Endothelial cell of umbilical vein (primary cell): Measurements from ENCODE around the gene HK1. TPM values are rescaled to one million over a fixed set of nuclear protein-coding genes. Genes with fewer than 3 reads are reported as not detected.
A peak's percentile ranks its signal among the peaks of the same experiment; 100 is the strongest.

Source experiments
- BruUV-seq: library from RNA; stranded (reverse); fragments of 400-500 nt; replicated peaks from 2 replicates; lab custom pipeline; 2021; lab: Mats Ljungman, UMichigan
- CTCF ChIA-PET: fragments of 300-600, 350-600 bp; sonication (Branson Sonifier 250); formaldehyde crosslinking; loops from one replicate; lab custom pipeline; 2021; ENCODE audit warnings: antibody characterized with exemption, inconsistent platforms; lab: Charles Lee
- POLR2A ChIA-PET: fragments of 300-600, 350-600 bp; sonication (Branson Sonifier 250); formaldehyde crosslinking; loops from one replicate; lab custom pipeline; 2021; ENCODE audit warnings: antibody characterized with exemption, inconsistent platforms; lab: Charles Lee
- DNase-seq: peaks from one replicate; pipeline ENCODE4 v3.0.0-alpha.2; 2011; ENCODE audit warnings: low read depth, low spot score
- FAIRE-seq: peaks from 2 replicates; lab custom pipeline; 2011; peaks lifted over from hg19 to GRCh38; lab: Jason Lieb, UNC
- H2AFZ ChIP-seq: 2 replicates; pipeline ENCODE4 v1.6.0; 2012; ENCODE audit warnings: low read depth, low read length, control low read depth, inconsistent platforms
- H3K27ac ChIP-seq: 2 replicates; pipeline ENCODE4 v1.5.1; 2011; ENCODE audit warnings: low read depth, mild to moderate bottlenecking, control low read depth, low read length, moderate library complexity; ENCODE audit not compliant: insufficient read depth
- H3K27me3 ChIP-seq, 2 experiments: 2 replicates each; pipeline versions ENCODE4 v1.6.0 to v1.6.1; 2011; ENCODE audit warnings: low read length in 2 of 2, mixed read lengths in 1 of 2; ENCODE audit not compliant: control insufficient read depth in 2 of 2, insufficient read depth in 2 of 2
- H3K36me3 ChIP-seq, 2 experiments: 2 replicates in 1 of 2; 3 replicates in 1 of 2; pipeline ENCODE4 v1.5.1; 2011; ENCODE audit warnings: low read length in 2 of 2, mild to moderate bottlenecking in 1 of 2, moderate library complexity in 1 of 2; ENCODE audit not compliant: control insufficient read depth in 2 of 2, insufficient read depth in 2 of 2; ENCODE audit errors: extremely low read depth in 1 of 2
- H3K4me1 ChIP-seq: 3 replicates; pipeline ENCODE4 v1.5.1; 2011; ENCODE audit warnings: mild to moderate bottlenecking, low read length; ENCODE audit not compliant: control insufficient read depth, insufficient read depth; ENCODE audit errors: extremely low read depth
- H3K4me2 ChIP-seq: 2 replicates; pipeline ENCODE4 v1.6.1; 2011; ENCODE audit warnings: low read length, control low read depth, mixed read lengths; ENCODE audit not compliant: insufficient read depth
- H3K4me3 ChIP-seq, 3 experiments: fragments of 200-600 bp in 1 of 3; sonication (generic), shearing (Covaris generic) in 1 of 3; replicated peaks in 1 of 3; 2 replicates each; pipeline ENCODE4 v1.5.1; 2011 to 2016; ENCODE audit warnings: control low read depth in 3 of 3, low read length in 3 of 3, mild to moderate bottlenecking in 2 of 3, inconsistent platforms in 1 of 3, low read depth in 1 of 3, moderate library complexity in 1 of 3; ENCODE audit not compliant: insufficient read depth in 1 of 3
- H3K79me2 ChIP-seq: 2 replicates; pipeline ENCODE4 v1.6.0; 2012; ENCODE audit warnings: low read length, inconsistent platforms; ENCODE audit not compliant: control insufficient read depth, insufficient read depth
- H3K9ac ChIP-seq: replicated peaks from 2 replicates; pipeline ENCODE3; 2011; ENCODE audit warnings: low read length, control low read depth; ENCODE audit not compliant: insufficient read depth; ENCODE audit errors: extremely low read depth
- H3K9me1 ChIP-seq: replicated peaks from 3 replicates; pipeline ENCODE4 v1.6.0; 2011; ENCODE audit warnings: mild to moderate bottlenecking, low read length; ENCODE audit not compliant: control insufficient read depth, insufficient read depth; ENCODE audit errors: extremely low read depth
- H3K9me3 ChIP-seq: replicated peaks from 2 replicates; pipeline ENCODE4 v1.5.1; 2012; ENCODE audit warnings: low read length, inconsistent platforms; ENCODE audit not compliant: control insufficient read depth, insufficient read depth
- H4K20me1 ChIP-seq: replicated peaks from 2 replicates; pipeline ENCODE3; 2011; ENCODE audit warnings: mild to moderate bottlenecking, low read length; ENCODE audit not compliant: control insufficient read depth, insufficient read depth; ENCODE audit errors: extremely low read depth
- CTCF ChIP-seq, 2 donors: IDR thresholded peaks; 1 replicate in 1 of 2; 2 replicates in 1 of 2; pipeline ENCODE4 v1.5.1; 2011; ENCODE audit warnings: low read length in 2 of 2, mild to moderate bottlenecking in 2 of 2, moderate library complexity in 2 of 2, control low read depth in 1 of 2, inconsistent platforms in 1 of 2, low read depth in 1 of 2; ENCODE audit not compliant: insufficient read depth in 1 of 2; ENCODE audit errors: extremely low read depth in 1 of 2
- EZH2 ChIP-seq: IDR thresholded peaks from 2 replicates; pipeline ENCODE4 v1.6.1; 2012; ENCODE audit warnings: borderline replicate concordance, low read depth, mild to moderate bottlenecking, moderate library complexity, low read length, inconsistent platforms; ENCODE audit not compliant: severe bottlenecking
- FOS ChIP-seq: IDR thresholded peaks from 2 replicates; pipeline ENCODE4 v1.6.1; 2011; ENCODE audit warnings: mild to moderate bottlenecking, low read length, moderate library complexity, borderline replicate concordance; ENCODE audit not compliant: insufficient read depth
- GATA2 ChIP-seq: IDR thresholded peaks from 2 replicates; pipeline ENCODE4 v1.7.0; 2011; ENCODE audit warnings: low read depth, mild to moderate bottlenecking, moderate library complexity, mixed read lengths, low read length; ENCODE audit not compliant: insufficient read length, insufficient read depth
- JUN ChIP-seq: IDR thresholded peaks from 2 replicates; pipeline ENCODE4 v1.6.1; 2011; ENCODE audit warnings: borderline replicate concordance, low read depth; ENCODE audit not compliant: insufficient read length, insufficient read depth
- MAX ChIP-seq: IDR thresholded peaks from 2 replicates; pipeline ENCODE4 v1.6.1; 2011; ENCODE audit not compliant: insufficient read depth, insufficient read length
- MYC ChIP-seq: IDR thresholded peaks from one replicate; pipeline ENCODE4 v1.6.1; 2011; ENCODE audit warnings: mild to moderate bottlenecking, low read depth, low read length
- POLR2A ChIP-seq: IDR thresholded peaks from 2 replicates; pipeline ENCODE4 v1.6.1; 2012; ENCODE audit warnings: low read depth, mild to moderate bottlenecking, control low read depth, low read length
- POLR2AphosphoS5 ChIP-seq: IDR thresholded peaks from 2 replicates; pipeline ENCODE4 v1.6.1; 2012; ENCODE audit warnings: low read depth, mild to moderate bottlenecking, control low read depth, low read length, moderate library complexity; ENCODE audit not compliant: insufficient read depth
- dilution Hi-C: fragments of 300-500 bp; cut with MboI; formaldehyde crosslinking; loops from one replicate; pipeline ENCODE4 v1.15.0; 2019; ENCODE audit warnings: low sequenced_read_pairs; ENCODE audit not compliant: extremely low pct_ligation_motif_present
- intact Hi-C: fragments of 100-400 bp; cut with micrococcal nuclease; formaldehyde crosslinking; loops from one replicate; pipeline ENCODE4 v1.10.0; 2022
- polyA plus RNA-seq, 4 experiments: library from polyadenylated mRNA; depleted of rRNA in 3 of 4; stranded (reverse) in 3 of 4; unstranded in 1 of 4; fragments of >200 nt; gene quantifications; 2 replicates each; pipeline versions ENCODE4 v1.2.1 to v1.2.3, GENCODE V29; 2011 to 2012; ENCODE audit warnings: missing spikeins in 1 of 4
- total RNA-seq: library from RNA; stranded (reverse); gene quantifications from 2 replicates; pipeline ENCODE4 v1.2.3, GENCODE V29; 2021

HK1 gene
- total and polyA plus RNA-seq, 2 donors (not counting 3 experiments of a cell fraction or from before 2014, with no cell fraction given), result 50.8 to 121 TPM

- no peaks in the 10 kb centered on the region for H4K20me1 ChIP-seq
- H3K9ac ChIP-seq, result no peak overlapping the region
- POLR2A ChIA-PET, result interaction anchor here (0.7 kb wide), 1 partner anchor 24 kb away, joined by 3 read pairs; no protein-coding TSS in a partner anchor
- intact Hi-C loops (no loop called here), dilution Hi-C loops (no loop called here)
- no peaks in the 10 kb centered on the region for H3K27me3 ChIP-seq
- no peak overlapping the region for H2AFZ ChIP-seq
- no TSS peak for BruUV-seq
- H3K9me1 ChIP-seq, result no peaks in the 10 kb centered on the region
- no peak overlapping the region for H3K4me3 ChIP-seq
- peaks cover 67% of the 10 kb centered on the region for H3K79me2 ChIP-seq
- H3K9me3 ChIP-seq, result no peaks in the 10 kb centered on the region
- CTCF ChIA-PET, result interaction anchor here (1.0 to 1.4 kb wide), 4 partner anchors 54 to 85 kb away, joined by 3 to 8 read pairs (median 3); no protein-coding TSS in a partner anchor
- H3K36me3 ChIP-seq, result no peaks in the 10 kb centered on the region
- no peak for TF ChIP-seq EZH2
- TF ChIP-seq POLR2A, result no peak
- no peak for TF ChIP-seq GATA2
- TF ChIP-seq POLR2AphosphoS5, result no peak
- TF ChIP-seq MAX, result no peak
- TF ChIP-seq CTCF (IDR thresholded peaks at IDR 0.05; ENCODE audit: extremely low read depth in 1 of 2, insufficient read depth in 1 of 2, low read depth in 1 of 2, low read length in 2 of 2), result no peak
- no peak for TF ChIP-seq FOS
- TF ChIP-seq MYC, result no peak
- no peak for TF ChIP-seq JUN
- DNase-seq, result no peak
- H3K4me2 ChIP-seq, result peak overlapping the region; percentile 59
- no peak for FAIRE-seq
- peak overlapping the region; percentile 29 for H3K27ac ChIP-seq
- H3K4me1 ChIP-seq, result peaks cover 43% of the 10 kb centered on the region
These were observed 42.9 kb downstream of the HK1 start for GRCh38 chr10:69321039-69321715.
